HEK293 (cell line): ENCODE data around the gene DPYSL4.

Experiments
- CTCF ChIP-seq: fragments of 450-650 bp; formaldehyde crosslinking; IDR thresholded peaks from 2 replicates; pipeline ENCODE4 v1.5.1; 2016; ENCODE audit warnings: missing biosample characterization, missing genetic modification characterization
- PATZ1 ChIP-seq: fragments of 450-650 bp; formaldehyde crosslinking; IDR thresholded peaks from 2 replicates; pipeline ENCODE4 v1.5.1; 2016; ENCODE audit warnings: missing biosample characterization, missing genetic modification characterization
- PRDM4 ChIP-seq: fragments of 450-650 bp; formaldehyde crosslinking; IDR thresholded peaks from 2 replicates; pipeline ENCODE4 v1.5.1; 2017; ENCODE audit warnings: missing biosample characterization, missing genetic modification characterization
- YY1 ChIP-seq: fragments of 450-650 bp; formaldehyde crosslinking; IDR thresholded peaks from 2 replicates; pipeline ENCODE4 v1.5.1; 2018; ENCODE audit warnings: missing biosample characterization, missing genetic modification characterization
- ZFP69B ChIP-seq: fragments of 450-650 bp; formaldehyde crosslinking; IDR thresholded peaks from 2 replicates; pipeline ENCODE4 v1.5.1; 2016; ENCODE audit warnings: missing biosample characterization, missing genetic modification characterization
- ZNF175 ChIP-seq: fragments of 450-650 bp; formaldehyde crosslinking; IDR thresholded peaks from 2 replicates; pipeline ENCODE4 v1.5.1; 2016; ENCODE audit warnings: missing biosample characterization, missing genetic modification characterization
- ZNF398 ChIP-seq: fragments of 450-650 bp; formaldehyde crosslinking; IDR thresholded peaks from 2 replicates; pipeline ENCODE4 v1.5.1; 2017; ENCODE audit warnings: missing biosample characterization, missing genetic modification characterization
- ZNF449 ChIP-seq: fragments of 450-650 bp; formaldehyde crosslinking; IDR thresholded peaks from 2 replicates; pipeline ENCODE4 v1.5.1; 2017; ENCODE audit warnings: missing biosample characterization, mild to moderate bottlenecking, missing genetic modification characterization, moderate library complexity
- ZNF513 ChIP-seq: fragments of 450-650 bp; IDR thresholded peaks from 2 replicates; pipeline ENCODE4 v1.5.1; 2018; ENCODE audit warnings: missing biosample characterization, missing genetic modification characterization
- ZNF530 ChIP-seq: fragments of 450-650 bp; formaldehyde crosslinking; IDR thresholded peaks from 2 replicates; pipeline ENCODE4 v1.5.1; 2016; ENCODE audit warnings: low read depth, missing biosample characterization, missing genetic modification characterization
- ZNF560 ChIP-seq: fragments of 450-650 bp; formaldehyde crosslinking; IDR thresholded peaks from 2 replicates; pipeline ENCODE4 v1.5.1; 2017; ENCODE audit warnings: missing biosample characterization, missing genetic modification characterization, borderline replicate concordance
- ZNF639 ChIP-seq: fragments of 450-650 bp; formaldehyde crosslinking; IDR thresholded peaks from 2 replicates; pipeline ENCODE4 v1.5.1; 2016; ENCODE audit warnings: missing biosample characterization, missing genetic modification characterization

GRCh38 chr10:132148261-132149251 is 38.2 kb upstream of the DPYSL4 start:
- TF ChIP-seq ZNF449 (tag by site-specific recombination): no peak
- no peak for TF ChIP-seq ZNF530 (tag by site-specific recombination)
- no peak for TF ChIP-seq CTCF (tag by site-specific recombination)
- TF ChIP-seq ZNF175 (tag by site-specific recombination): no peak
- no peak for TF ChIP-seq ZNF398 (tag by site-specific recombination)
- TF ChIP-seq ZFP69B: no peak
- TF ChIP-seq ZNF639 (tag by site-specific recombination): no peak
- no peak for TF ChIP-seq PRDM4 (tag by site-specific recombination)
- TF ChIP-seq YY1 (tag by site-specific recombination): no peak
- TF ChIP-seq PATZ1 (tag by site-specific recombination): no peak
- TF ChIP-seq ZNF560: no peak
- TF ChIP-seq ZNF513 (tag by site-specific recombination): no peak
